Measurements from ENCODE around the gene CMIP.

Gene CMIP

DNA sequence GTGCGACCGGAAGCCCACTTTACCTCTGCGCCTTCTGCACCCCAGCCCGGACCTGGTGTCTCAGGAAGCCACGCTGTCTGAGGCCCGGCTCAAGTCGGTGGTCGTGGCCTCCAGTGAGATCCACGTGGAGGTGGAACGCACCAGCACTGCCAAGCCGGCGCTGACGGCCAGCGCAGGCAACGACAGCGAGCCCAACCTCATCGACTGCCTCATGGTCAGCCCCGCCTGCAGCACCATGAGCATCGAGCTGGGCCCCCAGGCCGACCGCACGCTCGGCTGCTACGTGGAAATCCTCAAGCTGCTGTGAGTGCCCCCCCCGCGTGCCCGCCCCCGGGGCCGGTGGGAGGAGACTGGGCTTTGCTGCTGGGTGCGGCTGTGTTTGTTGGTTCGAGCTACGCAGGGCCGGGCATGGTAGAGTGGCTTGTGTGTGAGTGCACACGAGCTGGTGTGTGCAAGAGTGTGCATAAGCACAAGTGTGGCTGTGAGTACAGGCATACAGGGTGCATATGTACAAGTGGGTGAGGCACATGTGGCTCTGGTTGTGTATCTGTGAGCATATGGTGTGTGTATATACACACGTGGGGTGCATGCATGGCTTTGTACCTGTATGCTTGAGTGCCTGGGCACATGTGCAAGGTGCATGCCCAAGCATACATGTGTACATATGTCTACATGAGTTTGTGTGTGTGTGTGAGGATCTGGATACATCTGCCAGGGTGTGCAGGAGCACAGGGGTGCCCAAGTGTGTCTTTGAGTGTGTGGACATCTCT is 233.9 kb downstream of the CMIP start:
- intact Hi-C loops (cut with DNase I; ENCODE audit: low total_unique reads): no loop called here
- Histone ChIP-seq H3K27me3 (no peaks in the 10 kb centered on the region), H3K9me3 (no peaks in the 10 kb centered on the region), H3K4me3 (no peak overlapping the region), H3K4me1 (no peaks in the 10 kb centered on the region), H3K36me3 (peaks cover 0 to 46% (median 33%) of the 10 kb centered on the region in 3 donors), H3K27ac (no peak overlapping the region)
- TF ChIP-seq, protein P1, sequence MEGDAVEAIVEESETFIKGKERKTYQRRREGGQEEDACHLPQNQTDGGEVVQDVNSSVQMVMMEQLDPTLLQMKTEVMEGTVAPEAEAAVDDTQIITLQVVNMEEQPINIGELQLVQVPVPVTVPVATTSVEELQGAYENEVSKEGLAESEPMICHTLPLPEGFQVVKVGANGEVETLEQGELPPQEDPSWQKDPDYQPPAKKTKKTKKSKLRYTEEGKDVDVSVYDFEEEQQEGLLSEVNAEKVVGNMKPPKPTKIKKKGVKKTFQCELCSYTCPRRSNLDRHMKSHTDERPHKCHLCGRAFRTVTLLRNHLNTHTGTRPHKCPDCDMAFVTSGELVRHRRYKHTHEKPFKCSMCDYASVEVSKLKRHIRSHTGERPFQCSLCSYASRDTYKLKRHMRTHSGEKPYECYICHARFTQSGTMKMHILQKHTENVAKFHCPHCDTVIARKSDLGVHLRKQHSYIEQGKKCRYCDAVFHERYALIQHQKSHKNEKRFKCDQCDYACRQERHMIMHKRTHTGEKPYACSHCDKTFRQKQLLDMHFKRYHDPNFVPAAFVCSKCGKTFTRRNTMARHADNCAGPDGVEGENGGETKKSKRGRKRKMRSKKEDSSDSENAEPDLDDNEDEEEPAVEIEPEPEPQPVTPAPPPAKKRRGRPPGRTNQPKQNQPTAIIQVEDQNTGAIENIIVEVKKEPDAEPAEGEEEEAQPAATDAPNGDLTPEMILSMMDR (IDR thresholded peaks at IDR 0.05): no peak
- no peak for DNase-seq

DNA sequence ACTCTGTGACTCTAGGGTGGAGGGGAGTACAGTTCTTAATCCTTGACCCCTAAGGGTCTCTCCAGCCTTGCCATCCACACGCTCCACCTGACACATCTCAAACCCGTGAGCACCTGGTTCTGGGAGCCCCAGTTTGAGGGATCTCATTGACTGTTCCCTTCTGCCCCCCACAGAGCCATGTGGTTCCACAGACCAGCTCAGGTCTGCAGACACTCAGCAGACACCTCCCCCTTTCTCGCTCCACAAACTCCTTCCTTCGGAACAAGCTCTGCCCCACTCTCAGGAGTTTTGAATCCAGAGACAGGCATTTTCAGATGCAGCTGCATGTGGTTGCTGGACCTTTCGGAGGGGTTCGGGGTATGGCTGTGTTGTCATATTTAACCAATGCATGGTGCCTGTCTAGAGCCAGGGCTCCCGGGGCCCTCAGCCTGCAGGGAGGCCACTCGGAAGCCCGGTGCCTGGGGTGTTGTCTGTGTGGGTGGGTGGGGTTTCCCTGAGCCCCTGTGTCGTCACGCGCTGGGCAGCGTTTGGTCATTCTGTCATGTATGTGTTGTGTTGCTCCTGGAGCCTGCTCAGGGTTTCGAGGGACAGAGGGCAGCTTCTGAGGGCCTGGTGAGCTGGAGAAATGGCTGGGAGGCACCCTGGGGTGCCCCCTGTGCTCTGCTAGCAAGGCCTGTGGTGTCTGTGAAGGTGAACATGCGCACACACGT is 235.3 kb downstream of the CMIP start:
- Histone ChIP-seq H3K27ac (no peak overlapping the region), H3K4me1 (no peaks in the 10 kb centered on the region), H3K9me3 (no peaks in the 10 kb centered on the region), H3K27me3 (no peaks in the 10 kb centered on the region), H3K36me3 (peaks cover 0 to 39% (median 24%) of the 10 kb centered on the region in 3 donors), H3K4me3 (no peak overlapping the region)
- intact Hi-C loops (cut with DNase I; ENCODE audit: low total_unique reads): no loop called here
- no peak for DNase-seq
- TF ChIP-seq, protein P1 (IDR thresholded peaks at IDR 0.05): no peak

DNA sequence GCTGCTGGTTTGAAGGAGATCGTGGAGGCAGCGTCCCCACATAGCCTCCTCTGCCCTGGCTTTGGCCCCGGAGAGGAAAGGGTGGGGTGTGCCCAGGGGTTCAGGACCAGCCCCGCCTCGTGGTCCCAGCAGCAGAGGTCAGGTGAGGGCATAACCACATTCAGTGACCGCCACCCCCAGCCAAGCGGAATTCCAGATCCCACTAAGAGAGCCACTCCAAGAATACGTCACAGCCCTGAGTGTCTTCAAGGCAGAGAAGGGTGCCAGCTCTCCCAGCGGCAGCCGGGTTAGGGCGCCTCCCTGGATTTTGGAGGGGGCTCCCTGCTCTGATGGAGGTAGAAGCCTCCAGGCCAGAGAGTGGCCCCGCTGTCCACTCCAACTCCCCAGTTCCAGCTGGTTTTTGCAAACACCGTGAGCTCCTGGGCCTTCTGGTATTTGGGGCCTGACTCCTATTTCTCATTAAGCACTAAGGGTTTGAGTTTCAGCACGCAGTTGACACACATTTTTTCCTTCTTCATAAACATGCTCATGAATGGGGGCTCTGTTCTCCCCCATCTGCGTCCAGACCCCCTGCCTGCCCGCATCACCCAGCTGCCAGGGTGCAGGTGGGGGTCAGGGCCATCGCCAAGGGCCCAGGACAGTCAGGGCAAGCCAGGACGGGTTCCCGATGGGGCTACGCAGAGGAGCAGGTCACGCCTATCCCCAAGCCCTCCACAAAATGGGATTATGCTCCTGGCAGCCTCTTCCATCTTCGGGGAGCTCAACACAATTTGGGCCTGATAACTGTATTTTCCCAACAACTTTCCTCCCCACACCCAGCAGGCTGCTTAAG is 236.1 kb downstream of the CMIP start:
- Histone ChIP-seq H3K36me3 (peaks cover 0 to 39% (median 24%) of the 10 kb centered on the region in 3 donors), H3K27me3 (no peaks in the 10 kb centered on the region), H3K9me3 (no peaks in the 10 kb centered on the region), H3K4me1 (no peaks in the 10 kb centered on the region), H3K4me3 (no peak overlapping the region), H3K27ac (no peak overlapping the region)
- intact Hi-C loops (cut with DNase I; ENCODE audit: low total_unique reads): no loop called here
- TF ChIP-seq, protein P1 (IDR thresholded peaks at IDR 0.05): no peak
- no peak for DNase-seq

DNA sequence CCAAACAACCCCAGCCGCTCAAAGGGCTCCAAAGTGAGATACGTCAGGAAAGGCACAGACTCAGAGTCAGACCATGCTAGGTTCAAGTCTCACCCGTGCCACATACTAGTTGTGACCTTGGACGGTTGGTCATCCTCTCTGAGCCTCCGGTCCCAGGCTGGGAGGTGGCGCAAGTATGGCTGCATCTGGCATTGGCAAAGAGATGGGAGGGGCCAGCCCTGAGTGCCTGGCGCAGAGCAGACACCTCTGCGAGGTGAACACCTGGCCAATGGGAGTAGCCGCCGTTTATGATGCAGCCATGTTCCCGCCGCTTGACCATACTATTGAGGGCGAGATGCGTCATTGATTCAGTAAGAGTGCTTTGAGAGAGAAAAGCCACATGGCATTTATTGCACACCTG is 236.7 kb downstream of the CMIP start:
- Histone ChIP-seq H3K4me3 (no peak overlapping the region), H3K9me3 (no peaks in the 10 kb centered on the region), H3K4me1 (no peaks in the 10 kb centered on the region), H3K27me3 (no peaks in the 10 kb centered on the region), H3K27ac (no peak overlapping the region), H3K36me3 (peaks cover 0 to 36% (median 24%) of the 10 kb centered on the region in 3 donors)
- intact Hi-C loops (cut with DNase I; ENCODE audit: low total_unique reads): no loop called here
- TF ChIP-seq, protein P1 (IDR thresholded peaks at IDR 0.05): no peak
- no peak for DNase-seq

DNA sequence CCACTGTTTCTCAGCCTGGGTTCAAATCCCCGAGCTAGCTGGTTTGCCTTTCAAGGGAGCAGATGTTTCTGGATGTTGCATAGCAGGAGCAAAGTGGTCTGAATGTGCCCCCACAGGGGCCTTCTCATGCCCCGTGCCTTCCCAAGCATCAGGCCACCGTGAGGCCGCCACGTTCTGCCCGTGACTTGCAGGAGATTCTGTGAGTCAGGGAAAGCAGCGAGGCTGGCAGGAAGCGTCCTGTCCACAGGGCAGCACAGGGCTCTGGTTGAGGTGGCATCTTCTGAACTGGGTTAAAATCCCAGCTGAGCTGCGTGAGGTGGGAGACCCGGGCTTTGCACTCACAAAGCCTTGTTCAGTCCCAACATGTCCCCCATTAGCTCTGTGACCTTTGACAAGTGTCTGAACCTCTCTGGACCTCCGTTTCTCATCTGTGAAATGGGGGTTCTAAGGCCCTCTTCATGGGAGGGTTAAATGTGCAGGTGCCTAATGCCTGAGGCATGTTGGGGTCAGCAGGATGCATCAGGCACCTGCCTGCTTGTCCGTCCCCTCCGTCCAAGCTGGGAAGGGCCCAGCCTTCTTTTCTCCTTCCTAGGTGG is 239.7 kb downstream of the CMIP start:
- TF ChIP-seq, protein P1 (IDR thresholded peaks at IDR 0.05): no peak
- Histone ChIP-seq H3K36me3 (peaks cover 0 to 17% (median 11%) of the 10 kb centered on the region in 3 donors), H3K9me3 (no peaks in the 10 kb centered on the region), H3K27ac (no peak overlapping the region), H3K4me1 (no peaks in the 10 kb centered on the region), H3K27me3 (no peaks in the 10 kb centered on the region), H3K4me3 (no peak overlapping the region)
- intact Hi-C loops (cut with DNase I; ENCODE audit: low total_unique reads): no loop called here
- no peak for DNase-seq
